ENCODE results near the gene PKDREJ. TPM values are rescaled to one million over a fixed set of nuclear protein-coding genes. Genes with fewer than 3 reads are reported as not detected.

PKDREJ gene
- total and polyA plus RNA-seq, 4 donors: 0.02 to 0.06 (median 0.03) TPM

- Histone ChIP-seq H3K4me3 (no peak overlapping the region), H3K4me1 (ENCODE audit: control insufficient read depth in 5 of 5, insufficient read depth in 5 of 5, low read length in 5 of 5) (peaks cover 0 to 23% (median 6%) of the 10 kb centered on the region in 5 donors), H3K9ac (ENCODE audit: insufficient read depth in 1 of 2, low read length in 2 of 2) (no peak overlapping the region), H3K36me3 (ENCODE audit: control insufficient read depth in 4 of 4, insufficient read depth in 4 of 4, low read length in 4 of 4) (peaks cover 0 to 6% (median 3%) of the 10 kb centered on the region in 4 donors), H3K27me3 (ENCODE audit: control insufficient read depth in 3 of 3, insufficient read depth in 3 of 3, low read length in 2 of 3) (no peaks in the 10 kb centered on the region), H3K27ac (ENCODE audit: low read depth in 1 of 2, low read length in 1 of 2) (no peak overlapping the region), H3K9me3 (ENCODE audit: control insufficient read depth in 4 of 4, insufficient read depth in 3 of 4, low read length in 3 of 4) (no peaks in the 10 kb centered on the region)
- ATAC-seq (ENCODE audit: insufficient read depth, low FRiP score): no peak
- TF ChIP-seq, protein P1, sequence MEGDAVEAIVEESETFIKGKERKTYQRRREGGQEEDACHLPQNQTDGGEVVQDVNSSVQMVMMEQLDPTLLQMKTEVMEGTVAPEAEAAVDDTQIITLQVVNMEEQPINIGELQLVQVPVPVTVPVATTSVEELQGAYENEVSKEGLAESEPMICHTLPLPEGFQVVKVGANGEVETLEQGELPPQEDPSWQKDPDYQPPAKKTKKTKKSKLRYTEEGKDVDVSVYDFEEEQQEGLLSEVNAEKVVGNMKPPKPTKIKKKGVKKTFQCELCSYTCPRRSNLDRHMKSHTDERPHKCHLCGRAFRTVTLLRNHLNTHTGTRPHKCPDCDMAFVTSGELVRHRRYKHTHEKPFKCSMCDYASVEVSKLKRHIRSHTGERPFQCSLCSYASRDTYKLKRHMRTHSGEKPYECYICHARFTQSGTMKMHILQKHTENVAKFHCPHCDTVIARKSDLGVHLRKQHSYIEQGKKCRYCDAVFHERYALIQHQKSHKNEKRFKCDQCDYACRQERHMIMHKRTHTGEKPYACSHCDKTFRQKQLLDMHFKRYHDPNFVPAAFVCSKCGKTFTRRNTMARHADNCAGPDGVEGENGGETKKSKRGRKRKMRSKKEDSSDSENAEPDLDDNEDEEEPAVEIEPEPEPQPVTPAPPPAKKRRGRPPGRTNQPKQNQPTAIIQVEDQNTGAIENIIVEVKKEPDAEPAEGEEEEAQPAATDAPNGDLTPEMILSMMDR (IDR thresholded peaks at IDR 0.05; ENCODE audit: control extremely low read depth, extremely low read depth): no peak
- 96% methylated on average over 13 of the region's 13 CpGs for WGBS, 2 donors
- DNase-seq: no peak
Observed at GRCh38 chr22:46299101-46299500, 36.0 kb upstream of the PKDREJ start.

GRCh38 chr22:46297151-46297812 lies 34.1 kb upstream of the PKDREJ start:
- Histone ChIP-seq H3K9me3 (ENCODE audit: control insufficient read depth in 4 of 4, insufficient read depth in 3 of 4, low read length in 3 of 4) (peaks cover 0 to 2% (median 0%) of the 10 kb centered on the region in 4 donors), H3K36me3 (ENCODE audit: control insufficient read depth in 4 of 4, insufficient read depth in 4 of 4, low read length in 4 of 4) (peaks cover 3 to 12% (median 10%) of the 10 kb centered on the region in 4 donors), H3K9ac (ENCODE audit: insufficient read depth in 1 of 2, low read length in 2 of 2) (peak overlapping the region in 1 of 2 donors; percentile 17), H3K27ac (ENCODE audit: low read depth in 1 of 2, low read length in 1 of 2) (no peak overlapping the region), H3K27me3 (ENCODE audit: control insufficient read depth in 3 of 3, insufficient read depth in 3 of 3, low read length in 2 of 3) (no peaks in the 10 kb centered on the region), H3K4me3 (peak overlapping the region; percentile 40), H3K4me1 (ENCODE audit: control insufficient read depth in 5 of 5, insufficient read depth in 5 of 5, low read length in 5 of 5) (peaks cover 0 to 23% (median 6%) of the 10 kb centered on the region in 5 donors)
- TF ChIP-seq, protein P1 (IDR thresholded peaks at IDR 0.05; ENCODE audit: control extremely low read depth, extremely low read depth): no peak
- DNase-seq: peak; percentile 21 to 44 (median 23)
- no peak for ATAC-seq (ENCODE audit: insufficient read depth, low FRiP score)
- WGBS, 2 donors: 7 to 8% methylated on average over 28 to 32 of the region's 32 CpGs

GRCh38 chr22:46296257-46297150 lies 33.4 kb upstream of the PKDREJ start, which contains the start of gene GTSE1:
Gene GTSE1, plus strand, starts transcription at chr22:46296870. Its CDS starts 531 bp downstream, at chr22:46297401.
- Histone ChIP-seq H3K9ac (ENCODE audit: insufficient read depth in 1 of 2, low read length in 2 of 2) (peak within 1 kb of the TSS; percentile 17 to 46), H3K9me3 (ENCODE audit: control insufficient read depth in 4 of 4, insufficient read depth in 3 of 4, low read length in 3 of 4) (peaks cover 0 to 4% (median 0%) of the 10 kb centered on the region in 4 donors), H3K27me3 (ENCODE audit: control insufficient read depth in 3 of 3, insufficient read depth in 3 of 3, low read length in 2 of 3) (no peaks in the 10 kb centered on the region), H3K27ac (ENCODE audit: low read depth in 1 of 2, low read length in 1 of 2) (peak within 1 kb of the TSS; percentile 94 to 95), H3K4me3 (peak within 1 kb of the TSS; percentile 40), H3K36me3 (ENCODE audit: control insufficient read depth in 4 of 4, insufficient read depth in 4 of 4, low read length in 4 of 4) (peaks cover 7 to 15% (median 14%) of the 10 kb centered on the region in 4 donors), H3K4me1 (ENCODE audit: control insufficient read depth in 5 of 5, insufficient read depth in 5 of 5, low read length in 5 of 5) (peaks cover 0 to 23% (median 6%) of the 10 kb centered on the region in 5 donors)
- TF ChIP-seq, protein P1 (IDR thresholded peaks at IDR 0.05; ENCODE audit: control extremely low read depth, extremely low read depth): no peak
- DNase-seq (peak; percentile 98 to 99 (median 98)), ATAC-seq (ENCODE audit: insufficient read depth, low FRiP score) (peak; percentile 99)
- WGBS, 2 donors: 1% methylated on average over 76 of the region's 76 CpGs

All from lung (tissue), 12 donors.